ENCODE results near the gene DHX15. TPM values are rescaled to one million over a fixed set of nuclear protein-coding genes. Genes with fewer than 3 reads are reported as not detected.

The DHX15 gene
- total RNA-seq, 4 donors from 2014 or later, result 118 to 203 (median 170) TPM

- Histone ChIP-seq H3K27me3 (no peaks in the 10 kb centered on the region), H3K9me3 (no peaks in the 10 kb centered on the region), H3K4me1 (peaks cover 0 to 60% (median 21%) of the 10 kb centered on the region in 4 donors), H3K27ac (no peak overlapping the region), H3K4me3 (no peak overlapping the region), H3K36me3 (no peaks in the 10 kb centered on the region)
- DNase-seq, result no peak
- in situ Hi-C loops (cut with MboI; ENCODE audit: low pct_ligation_motif_present in 1 of 4, low pct_unique_long_range_greater_than_20kb in 1 of 4, low sequenced_read_pairs in 3 of 4), result no loop called here
- TF ChIP-seq POLR2A (IDR thresholded peaks at IDR 0.05) (no peak), CTCF (IDR thresholded peaks at IDR 0.05) (no peak), EP300 (IDR thresholded peaks at IDR 0.05; ENCODE audit: low read depth) (no peak), POLR2AphosphoS5 (IDR thresholded peaks at IDR 0.05) (no peak)
- intact Hi-C loops (cut with DNase I; ENCODE audit: low total_unique reads), result no loop called here
Observed at GRCh38 chr4:24568425-24568824, 15.9 kb downstream of the DHX15 start.

DNA sequence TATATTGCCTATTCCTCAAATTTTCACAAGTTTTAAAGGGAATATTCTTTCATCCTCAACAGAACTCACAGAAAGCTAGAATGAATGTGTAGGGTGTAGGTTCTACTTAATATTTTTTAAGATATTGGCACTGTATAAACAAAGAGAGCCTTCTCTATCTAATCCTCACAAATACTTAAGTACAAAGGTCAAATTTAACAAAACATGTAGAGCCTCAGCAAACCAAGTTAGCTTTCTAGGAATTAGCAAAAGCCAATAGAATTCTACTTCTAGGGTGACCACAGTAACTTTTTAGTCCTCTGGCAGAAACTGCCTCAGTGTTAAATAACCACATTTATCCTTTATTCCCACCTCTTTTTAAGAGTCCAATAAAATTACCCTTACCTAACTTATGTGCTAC is 19.3 kb downstream of the DHX15 start:
- no peak overlapping the region for H3K4me3 ChIP-seq
- no peak for TF ChIP-seq CTCF (IDR thresholded peaks at IDR 0.05)
- TF ChIP-seq EP300 (IDR thresholded peaks at IDR 0.05; ENCODE audit: low read depth), result no peak
- TF ChIP-seq POLR2AphosphoS5 (IDR thresholded peaks at IDR 0.05), result no peak
- no peak for TF ChIP-seq POLR2A (IDR thresholded peaks at IDR 0.05)
- in situ Hi-C loops (cut with MboI; ENCODE audit: low pct_ligation_motif_present in 1 of 4, low pct_unique_long_range_greater_than_20kb in 1 of 4, low sequenced_read_pairs in 3 of 4) (no loop called here), intact Hi-C loops (cut with DNase I; ENCODE audit: low total_unique reads) (no loop called here)
- DNase-seq, result no peak
- H3K9me3 ChIP-seq, result no peaks in the 10 kb centered on the region
- peaks cover 0 to 6% (median 0%) of the 10 kb centered on the region in 4 donors for H3K36me3 ChIP-seq
- H3K27me3 ChIP-seq, result no peaks in the 10 kb centered on the region
- H3K4me1 ChIP-seq, result peaks cover 6 to 75% (median 26%) of the 10 kb centered on the region in 4 donors
- no peak overlapping the region for H3K27ac ChIP-seq

GRCh38 chr4:24564488-24564887 is 19.9 kb downstream of the DHX15 start:
- no peak overlapping the region for H3K4me3 ChIP-seq
- intact Hi-C loops (cut with DNase I; ENCODE audit: low total_unique reads), result no loop called here
- DNase-seq, result no peak
- H3K27ac ChIP-seq, result no peak overlapping the region
- no peaks in the 10 kb centered on the region for H3K27me3 ChIP-seq
- no peaks in the 10 kb centered on the region for H3K9me3 ChIP-seq
- H3K4me1 ChIP-seq, result peaks cover 6 to 75% (median 29%) of the 10 kb centered on the region in 4 donors
- H3K36me3 ChIP-seq, result peaks cover 0 to 6% (median 0%) of the 10 kb centered on the region in 4 donors
- TF ChIP-seq POLR2A (IDR thresholded peaks at IDR 0.05), result no peak
- WGBS, 2 donors (ENCODE audit: low coverage in 1 of 2), result 56 to 70% methylated on average over 2 of the region's 2 CpGs
- in situ Hi-C loops (cut with MboI; ENCODE audit: low pct_ligation_motif_present in 1 of 4, low pct_unique_long_range_greater_than_20kb in 1 of 4, low sequenced_read_pairs in 3 of 4), result no loop called here

GRCh38 chr4:24561438-24562139 is 22.8 kb downstream of the DHX15 start:
- Histone ChIP-seq H3K4me3 (no peak overlapping the region), H3K36me3 (peaks cover 0 to 6% (median 0%) of the 10 kb centered on the region in 4 donors), H3K4me1 (peaks cover 6 to 87% (median 49%) of the 10 kb centered on the region in 4 donors), H3K9me3 (no peaks in the 10 kb centered on the region), H3K27me3 (no peaks in the 10 kb centered on the region), H3K27ac (no peak overlapping the region)
- 85 to 97% methylated on average over 5 to 8 of the region's 8 CpGs for WGBS, 2 donors (ENCODE audit: low coverage in 1 of 2)
- TF ChIP-seq POLR2A (IDR thresholded peaks at IDR 0.05) (no peak), CTCF (IDR thresholded peaks at IDR 0.05) (no peak), EP300 (IDR thresholded peaks at IDR 0.05; ENCODE audit: low read depth) (no peak), POLR2AphosphoS5 (IDR thresholded peaks at IDR 0.05) (no peak)
- DNase-seq, result no peak
- in situ Hi-C loops (cut with MboI; ENCODE audit: low pct_ligation_motif_present in 1 of 4, low pct_unique_long_range_greater_than_20kb in 1 of 4, low sequenced_read_pairs in 3 of 4), result no loop called here
- intact Hi-C loops (cut with DNase I; ENCODE audit: low total_unique reads), result no loop called here
